ENCODE measurements around the gene EEFSEC.

DNA sequence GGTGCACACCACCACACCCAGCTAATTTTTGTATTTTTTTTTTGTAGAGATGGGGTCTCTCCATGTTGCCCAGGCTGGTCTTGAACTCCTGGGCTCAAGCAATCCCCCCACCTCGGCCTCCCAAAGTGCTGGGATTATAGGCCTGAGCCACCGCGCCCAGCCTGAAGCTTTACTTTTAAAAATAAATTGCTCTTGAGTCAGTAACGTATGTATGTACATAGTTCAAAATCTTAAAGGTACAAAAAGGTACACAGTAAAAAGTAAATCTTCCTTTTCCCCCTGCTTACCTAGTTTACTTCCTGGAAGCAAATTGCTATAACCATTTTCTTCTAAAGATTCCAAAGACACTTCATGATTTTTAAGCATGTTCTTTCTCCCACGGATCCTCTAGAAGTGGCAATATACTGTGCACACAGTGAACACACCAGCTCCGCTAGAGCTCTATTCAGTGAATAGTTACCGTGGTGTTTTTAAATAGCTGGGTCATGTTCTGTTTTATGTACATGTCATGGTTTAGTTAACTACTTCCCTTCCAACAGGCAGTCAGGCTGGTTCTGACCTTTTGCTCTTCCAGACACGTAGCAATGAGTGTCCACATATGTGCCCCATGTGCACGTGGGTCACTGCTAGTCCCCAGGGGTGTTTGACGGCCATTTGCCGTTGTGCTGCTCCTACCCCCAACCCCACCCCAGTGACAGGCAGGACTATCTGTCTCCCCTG, 82.1 kb downstream of the EEFSEC start:
- TF ChIP-seq, protein P1, sequence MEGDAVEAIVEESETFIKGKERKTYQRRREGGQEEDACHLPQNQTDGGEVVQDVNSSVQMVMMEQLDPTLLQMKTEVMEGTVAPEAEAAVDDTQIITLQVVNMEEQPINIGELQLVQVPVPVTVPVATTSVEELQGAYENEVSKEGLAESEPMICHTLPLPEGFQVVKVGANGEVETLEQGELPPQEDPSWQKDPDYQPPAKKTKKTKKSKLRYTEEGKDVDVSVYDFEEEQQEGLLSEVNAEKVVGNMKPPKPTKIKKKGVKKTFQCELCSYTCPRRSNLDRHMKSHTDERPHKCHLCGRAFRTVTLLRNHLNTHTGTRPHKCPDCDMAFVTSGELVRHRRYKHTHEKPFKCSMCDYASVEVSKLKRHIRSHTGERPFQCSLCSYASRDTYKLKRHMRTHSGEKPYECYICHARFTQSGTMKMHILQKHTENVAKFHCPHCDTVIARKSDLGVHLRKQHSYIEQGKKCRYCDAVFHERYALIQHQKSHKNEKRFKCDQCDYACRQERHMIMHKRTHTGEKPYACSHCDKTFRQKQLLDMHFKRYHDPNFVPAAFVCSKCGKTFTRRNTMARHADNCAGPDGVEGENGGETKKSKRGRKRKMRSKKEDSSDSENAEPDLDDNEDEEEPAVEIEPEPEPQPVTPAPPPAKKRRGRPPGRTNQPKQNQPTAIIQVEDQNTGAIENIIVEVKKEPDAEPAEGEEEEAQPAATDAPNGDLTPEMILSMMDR (IDR thresholded peaks at IDR 0.05; ENCODE audit: poor library complexity, severe bottlenecking), result no peak
- TF ChIP-seq EZH2 (IDR thresholded peaks at IDR 0.05; ENCODE audit: borderline replicate concordance, insufficient read depth, low read length, poor library complexity, severe bottlenecking), result no peak
- TF ChIP-seq POLR2AphosphoS5 (IDR thresholded peaks at IDR 0.05), result no peak
- TF ChIP-seq EP300 (conservative IDR thresholded peaks at IDR 0.05; ENCODE audit: poor library complexity, severe bottlenecking), result no peak
- no peak for TF ChIP-seq TAF1 (IDR thresholded peaks at IDR 0.05; ENCODE audit: low read depth)
- TF ChIP-seq MXI1 (conservative IDR thresholded peaks at IDR 0.05; ENCODE audit: poor library complexity, severe bottlenecking), result no peak
- TF ChIP-seq, protein P2, sequence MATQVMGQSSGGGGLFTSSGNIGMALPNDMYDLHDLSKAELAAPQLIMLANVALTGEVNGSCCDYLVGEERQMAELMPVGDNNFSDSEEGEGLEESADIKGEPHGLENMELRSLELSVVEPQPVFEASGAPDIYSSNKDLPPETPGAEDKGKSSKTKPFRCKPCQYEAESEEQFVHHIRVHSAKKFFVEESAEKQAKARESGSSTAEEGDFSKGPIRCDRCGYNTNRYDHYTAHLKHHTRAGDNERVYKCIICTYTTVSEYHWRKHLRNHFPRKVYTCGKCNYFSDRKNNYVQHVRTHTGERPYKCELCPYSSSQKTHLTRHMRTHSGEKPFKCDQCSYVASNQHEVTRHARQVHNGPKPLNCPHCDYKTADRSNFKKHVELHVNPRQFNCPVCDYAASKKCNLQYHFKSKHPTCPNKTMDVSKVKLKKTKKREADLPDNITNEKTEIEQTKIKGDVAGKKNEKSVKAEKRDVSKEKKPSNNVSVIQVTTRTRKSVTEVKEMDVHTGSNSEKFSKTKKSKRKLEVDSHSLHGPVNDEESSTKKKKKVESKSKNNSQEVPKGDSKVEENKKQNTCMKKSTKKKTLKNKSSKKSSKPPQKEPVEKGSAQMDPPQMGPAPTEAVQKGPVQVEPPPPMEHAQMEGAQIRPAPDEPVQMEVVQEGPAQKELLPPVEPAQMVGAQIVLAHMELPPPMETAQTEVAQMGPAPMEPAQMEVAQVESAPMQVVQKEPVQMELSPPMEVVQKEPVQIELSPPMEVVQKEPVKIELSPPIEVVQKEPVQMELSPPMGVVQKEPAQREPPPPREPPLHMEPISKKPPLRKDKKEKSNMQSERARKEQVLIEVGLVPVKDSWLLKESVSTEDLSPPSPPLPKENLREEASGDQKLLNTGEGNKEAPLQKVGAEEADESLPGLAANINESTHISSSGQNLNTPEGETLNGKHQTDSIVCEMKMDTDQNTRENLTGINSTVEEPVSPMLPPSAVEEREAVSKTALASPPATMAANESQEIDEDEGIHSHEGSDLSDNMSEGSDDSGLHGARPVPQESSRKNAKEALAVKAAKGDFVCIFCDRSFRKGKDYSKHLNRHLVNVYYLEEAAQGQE (IDR thresholded peaks at IDR 0.05; ENCODE audit: borderline replicate concordance), result no peak
- no peak for TF ChIP-seq SMC3 (conservative IDR thresholded peaks at IDR 0.05; ENCODE audit: poor library complexity)

Data from neural cell (in vitro differentiated cells).